ACC112 (cell line): ENCODE measurements around the gene STPG3.

ENCODE experiments used
- H2AFZ ChIP-seq: fragments of 200-600 bp; sonication (generic); one replicate; pipeline ENCODE4 v1.6.0; 2017; ENCODE audit warnings: antibody characterized with exemption, low read length; ENCODE audit not compliant: unreplicated experiment
- H3K27ac ChIP-seq: fragments of 200-600 bp; sonication (generic); 2 replicates; pipeline ENCODE4 v1.5.1; 2014; ENCODE audit warnings: low read depth, mild to moderate bottlenecking, antibody characterized with exemption, low read length, moderate library complexity
- H3K27me3 ChIP-seq: fragments of 200-600 bp; sonication (generic); 2 replicates; pipeline ENCODE4 v1.6.1; 2014; ENCODE audit warnings: mild to moderate bottlenecking, antibody characterized with exemption, low read length, moderate library complexity, mixed read lengths; ENCODE audit not compliant: insufficient read depth
- H3K36me3 ChIP-seq: fragments of 200-600 bp; sonication (generic); 2 replicates; pipeline ENCODE4 v1.6.1; 2016; ENCODE audit warnings: mild to moderate bottlenecking, antibody characterized with exemption, low read length, moderate library complexity, mixed read lengths; ENCODE audit not compliant: insufficient read depth
- H3K4me1 ChIP-seq: fragments of 200-600 bp; sonication (generic); one replicate; pipeline ENCODE4 v1.6.1; 2016; ENCODE audit warnings: low read length, mixed read lengths; ENCODE audit not compliant: insufficient read depth, unreplicated experiment, control insufficient read depth
- H3K4me3 ChIP-seq: fragments of 200-600 bp; sonication (generic); 2 replicates; pipeline ENCODE4 v1.5.1; 2014; ENCODE audit warnings: mild to moderate bottlenecking, low read depth, low read length
- H3K79me2 ChIP-seq: fragments of 200-600 bp; sonication (generic); one replicate; pipeline ENCODE4 v1.6.0; 2016; ENCODE audit warnings: low read length; ENCODE audit not compliant: control insufficient read depth, unreplicated experiment, insufficient read depth

STPG3 gene

DNA sequence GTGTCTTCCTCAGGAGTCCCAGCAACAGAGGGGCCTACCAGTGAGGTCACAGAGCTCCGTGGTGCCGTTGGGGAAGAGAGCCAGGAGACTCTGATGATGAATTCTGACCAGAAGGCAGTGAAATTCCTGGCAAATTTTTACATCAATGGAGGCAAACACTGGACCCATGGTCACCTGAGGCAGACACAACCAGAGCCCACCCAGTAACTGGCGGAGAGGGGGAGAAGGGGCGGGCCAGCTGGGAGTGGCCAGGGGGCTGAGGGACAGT is at the start of gene STPG3:
TSS of gene STPG3 (plus strand) at position 93 of the 268 bp plus-strand sequence. CDS start at position 94, 1 bp downstream.
- H3K79me2 ChIP-seq = peaks cover 8% of the 10 kb centered on the region
- no peak within 1 kb of the TSS for H2AFZ ChIP-seq
- H3K27ac ChIP-seq = no peak within 1 kb of the TSS
- H3K36me3 ChIP-seq = no peaks in the 10 kb centered on the region
- no peak within 1 kb of the TSS for H3K4me3 ChIP-seq
- no peaks in the 10 kb centered on the region for H3K27me3 ChIP-seq
- peaks cover 5% of the 10 kb centered on the region for H3K4me1 ChIP-seq

DNA sequence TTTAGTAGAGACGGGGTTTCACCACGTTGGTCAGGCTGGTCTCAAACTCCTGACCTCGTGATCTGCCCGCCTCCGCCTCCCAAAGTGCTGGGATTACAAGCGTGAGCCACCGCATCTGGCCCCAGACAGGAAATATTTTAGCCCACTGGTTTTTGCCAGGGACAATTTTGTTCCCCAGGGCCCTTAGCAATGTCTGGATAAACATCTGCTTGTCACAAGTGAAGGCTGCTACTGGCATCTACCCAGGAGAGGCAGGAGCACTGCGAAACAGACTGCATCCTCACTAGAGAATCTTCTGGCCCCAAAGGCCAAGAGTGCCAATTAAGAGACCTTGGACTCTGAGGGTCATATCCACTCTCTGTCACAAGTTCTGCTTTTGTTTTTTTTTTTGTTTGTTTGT is 48.1 kb upstream of the STPG3 start:
- no peak overlapping the region for H3K4me3 ChIP-seq
- no peak overlapping the region for H2AFZ ChIP-seq
- no peaks in the 10 kb centered on the region for H3K27me3 ChIP-seq
- H3K4me1 ChIP-seq = peaks cover 21% of the 10 kb centered on the region
- H3K79me2 ChIP-seq = peaks cover 37% of the 10 kb centered on the region
- H3K27ac ChIP-seq = no peak overlapping the region
- no peaks in the 10 kb centered on the region for H3K36me3 ChIP-seq

DNA sequence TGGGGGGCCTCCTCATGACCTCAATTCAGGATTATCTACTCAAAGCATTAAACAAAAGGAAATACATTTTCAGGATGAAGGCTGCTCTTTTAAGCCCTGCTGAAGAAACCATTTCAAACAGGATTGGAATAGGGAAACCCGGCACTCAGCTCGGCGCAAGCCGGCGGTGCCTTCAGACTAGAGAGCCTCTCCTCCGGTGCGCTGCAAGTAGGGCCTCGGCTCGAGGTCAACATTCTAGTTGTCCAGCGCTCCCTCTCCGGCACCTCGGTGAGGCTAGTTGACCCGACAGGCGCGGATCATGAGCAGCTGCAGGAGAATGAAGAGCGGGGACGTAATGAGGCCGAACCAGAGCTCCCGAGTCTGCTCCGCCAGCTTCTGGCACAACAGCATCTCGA is 46.4 kb upstream of the STPG3 start:
- Histone ChIP-seq H3K79me2 (peaks cover 36% of the 10 kb centered on the region), H3K4me3 (peak overlapping the region; percentile 100), H2AFZ (no peak overlapping the region), H3K27me3 (no peaks in the 10 kb centered on the region), H3K36me3 (no peaks in the 10 kb centered on the region), H3K27ac (no peak overlapping the region), H3K4me1 (peaks cover 17% of the 10 kb centered on the region)

DNA sequence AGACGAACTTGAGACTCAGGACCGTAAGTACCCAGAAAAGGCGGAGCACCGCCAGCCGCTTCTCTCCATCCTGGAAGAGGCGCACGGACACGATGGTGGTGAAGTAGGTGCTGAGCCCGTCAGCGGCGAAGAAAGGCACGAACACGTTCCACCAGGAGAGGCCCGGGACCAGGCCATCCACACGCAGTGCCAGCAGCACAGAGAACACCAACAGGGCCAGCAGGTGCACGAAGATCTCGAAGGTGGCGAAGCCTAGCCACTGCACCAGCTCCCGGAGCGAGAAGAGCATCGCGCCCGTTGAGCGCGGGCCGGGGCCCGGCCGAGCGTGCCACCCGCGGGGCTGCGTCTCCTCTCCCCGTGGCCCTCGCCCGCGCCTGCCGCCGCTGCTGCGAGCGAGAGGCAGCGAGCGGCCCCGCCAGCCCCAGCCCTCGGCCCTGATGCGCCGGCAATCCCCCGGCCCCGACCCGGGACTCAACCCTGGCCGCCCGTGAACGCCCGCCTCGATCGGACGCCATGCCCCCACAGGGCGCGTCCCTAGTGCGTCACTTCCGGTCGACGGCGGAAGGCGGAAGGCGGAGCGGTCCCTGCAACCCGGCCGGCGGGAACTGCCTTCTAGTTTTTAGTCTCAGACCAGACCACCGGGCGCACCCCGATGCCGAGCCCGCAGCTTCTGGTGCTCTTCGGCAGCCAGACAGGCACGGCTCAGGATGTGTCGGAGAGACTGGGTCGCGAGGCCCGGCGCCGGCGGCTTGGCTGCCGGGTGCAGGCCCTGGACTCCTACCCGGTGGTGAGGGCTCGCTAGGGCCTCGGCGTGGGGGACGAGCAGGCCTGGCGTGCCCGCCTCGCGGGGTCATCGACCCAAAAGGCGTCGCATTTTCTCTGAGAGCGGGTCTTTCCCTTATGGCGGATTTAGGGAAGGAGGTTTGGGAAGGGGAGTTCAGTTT is 45.7 kb upstream of the STPG3 start, which contains the start of the genes NDOR1 and TMEM203:
TSS of gene NDOR1 (plus strand) at position 575 of the 944 bp plus-strand sequence. CDS start at position 653, 78 bp downstream.
TSS of gene TMEM203 (minus strand) at position 523 of the 944 bp plus-strand sequence. CDS start at position 289, 234 bp downstream.
- peaks cover 36% of the 10 kb centered on the region for H3K79me2 ChIP-seq
- H3K36me3 ChIP-seq = no peaks in the 10 kb centered on the region
- H2AFZ ChIP-seq = peak within 1 kb of the TSS; percentile 76
- no peaks in the 10 kb centered on the region for H3K27me3 ChIP-seq
- H3K4me3 ChIP-seq = peak within 1 kb of the TSS; percentile 100
- peak within 1 kb of the TSS; percentile 44; the same call in 1 of the 2 replicates for H3K27ac ChIP-seq
- peaks cover 17% of the 10 kb centered on the region for H3K4me1 ChIP-seq

DNA sequence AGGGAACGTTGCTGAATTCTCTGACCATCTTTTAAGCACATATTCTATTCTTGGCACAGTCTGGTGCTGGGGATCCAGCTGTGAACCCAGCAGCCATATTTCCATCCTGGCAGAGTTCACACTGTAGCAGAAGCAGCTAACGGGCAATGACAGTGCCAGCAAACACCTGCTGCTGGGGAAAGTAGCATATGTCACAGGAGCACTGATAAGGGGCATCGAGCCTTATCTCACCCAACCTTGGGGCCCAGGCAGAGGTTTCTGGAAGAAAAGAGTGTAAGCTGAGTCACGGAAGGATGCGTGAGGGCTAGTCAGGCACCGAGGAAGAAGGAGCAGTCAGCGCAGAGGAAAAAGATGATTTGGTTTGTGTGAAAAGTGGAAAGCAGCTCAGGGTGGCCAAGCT is 44.5 kb upstream of the STPG3 start:
- peaks cover 36% of the 10 kb centered on the region for H3K79me2 ChIP-seq
- H3K27ac ChIP-seq = no peak overlapping the region
- no peaks in the 10 kb centered on the region for H3K36me3 ChIP-seq
- no peaks in the 10 kb centered on the region for H3K27me3 ChIP-seq
- H3K4me1 ChIP-seq = peaks cover 12% of the 10 kb centered on the region
- H2AFZ ChIP-seq = no peak overlapping the region
- peak overlapping the region; percentile 100 for H3K4me3 ChIP-seq

DNA sequence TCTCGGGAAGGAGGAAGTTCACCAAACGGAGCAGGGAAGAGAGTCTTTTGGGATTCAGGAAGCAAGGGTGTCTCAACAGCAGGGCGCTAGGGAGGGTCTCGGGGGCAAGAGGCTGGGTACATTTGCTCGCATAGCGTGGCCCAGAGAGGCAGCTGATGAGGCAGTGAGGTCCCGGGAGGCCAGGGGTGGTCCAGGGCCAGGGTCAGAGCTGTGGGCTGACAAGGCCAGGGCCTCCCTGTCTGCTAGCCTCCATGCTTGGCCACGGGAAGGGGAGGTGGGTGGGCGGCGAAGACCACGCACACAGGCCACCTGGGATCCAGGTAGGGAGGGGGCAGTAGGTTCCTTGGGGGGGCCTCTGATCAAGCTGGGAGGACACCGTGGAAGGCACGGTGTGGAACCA is 39.6 kb upstream of the STPG3 start:
- H2AFZ ChIP-seq = no peak overlapping the region

DNA sequence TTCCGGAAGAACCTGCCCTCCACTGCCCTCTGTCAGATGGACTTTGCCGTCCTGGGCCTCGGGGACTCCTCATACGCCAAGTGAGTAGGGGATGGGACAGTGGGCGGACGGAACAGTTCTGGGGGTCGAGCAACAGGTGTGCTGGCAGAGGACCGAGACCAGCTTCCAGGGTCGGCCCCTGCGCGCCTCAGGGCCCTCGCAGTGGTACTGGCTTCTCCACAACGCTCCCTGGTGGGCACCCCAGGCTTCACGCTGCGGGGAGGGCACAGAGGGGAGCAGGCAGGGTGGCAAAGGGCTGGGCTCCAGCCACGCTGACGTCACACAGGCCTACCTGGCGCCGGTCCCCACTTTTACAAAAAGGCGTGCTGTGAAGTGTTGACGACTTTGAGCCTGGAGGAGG is 38.6 kb upstream of the STPG3 start:
- Histone ChIP-seq H3K4me1 (peaks cover 15% of the 10 kb centered on the region), H3K27me3 (no peaks in the 10 kb centered on the region), H3K27ac (peak overlapping the region; percentile 26; the same call in 1 of the 2 replicates), H3K36me3 (no peaks in the 10 kb centered on the region), H3K79me2 (peaks cover 2% of the 10 kb centered on the region), H2AFZ (no peak overlapping the region), H3K4me3 (no peak overlapping the region)

More for the DNA sequence above, 39.6 kb upstream of the STPG3 start:
- H3K79me2 ChIP-seq = peaks cover 12% of the 10 kb centered on the region
- H3K27ac ChIP-seq = no peak overlapping the region
- no peaks in the 10 kb centered on the region for H3K27me3 ChIP-seq
- peaks cover 5% of the 10 kb centered on the region for H3K4me1 ChIP-seq
- H3K36me3 ChIP-seq = no peaks in the 10 kb centered on the region
- no peak overlapping the region for H3K4me3 ChIP-seq

DNA sequence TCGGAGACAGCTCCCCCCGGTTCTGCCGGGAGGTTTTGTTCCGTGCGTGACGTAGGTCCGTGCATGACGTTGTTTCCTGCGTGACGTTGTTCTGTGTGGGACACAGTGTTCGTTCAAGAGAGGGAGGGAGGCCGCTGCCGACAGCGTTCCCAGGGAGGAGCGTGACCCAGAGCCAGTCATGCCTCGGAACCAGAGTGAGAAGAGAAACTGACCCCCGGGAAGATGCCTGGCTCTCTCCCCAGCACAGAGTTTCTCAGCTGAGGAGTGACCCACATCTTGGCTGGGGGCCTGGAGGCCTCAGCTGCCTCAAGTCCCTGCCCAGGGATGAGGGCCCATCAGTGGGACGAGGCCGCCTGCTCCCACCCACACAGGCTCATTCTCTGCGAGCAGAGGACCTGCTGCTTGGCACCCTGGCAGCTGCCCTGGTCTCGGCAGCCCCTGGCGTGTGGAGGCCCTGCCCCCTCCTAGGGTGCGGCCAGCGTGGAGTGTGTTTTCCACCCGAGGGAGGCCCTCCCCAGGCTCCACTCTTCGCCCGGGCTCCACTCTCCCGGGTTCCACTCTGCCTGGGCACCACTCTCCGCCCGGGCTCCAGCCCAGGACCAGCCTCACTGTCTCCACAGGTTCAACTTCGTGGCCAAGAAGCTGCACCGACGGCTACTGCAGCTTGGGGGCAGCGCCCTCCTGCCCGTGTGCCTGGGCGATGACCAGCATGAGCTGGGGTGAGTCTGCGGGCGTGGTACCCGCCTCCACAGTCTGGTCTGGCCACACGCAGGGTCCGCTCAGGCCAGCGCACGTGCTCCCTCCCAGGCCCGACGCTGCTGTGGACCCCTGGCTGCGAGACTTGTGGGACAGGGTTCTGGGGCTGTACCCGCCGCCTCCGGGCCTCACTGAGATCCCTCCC is 37.7 kb upstream of the STPG3 start:
- Histone ChIP-seq H3K79me2 (no peaks in the 10 kb centered on the region), H2AFZ (no peak overlapping the region), H3K27me3 (no peaks in the 10 kb centered on the region), H3K27ac (peak overlapping the region; percentile 53), H3K4me3 (no peak overlapping the region), H3K36me3 (no peaks in the 10 kb centered on the region), H3K4me1 (peaks cover 21% of the 10 kb centered on the region)

DNA sequence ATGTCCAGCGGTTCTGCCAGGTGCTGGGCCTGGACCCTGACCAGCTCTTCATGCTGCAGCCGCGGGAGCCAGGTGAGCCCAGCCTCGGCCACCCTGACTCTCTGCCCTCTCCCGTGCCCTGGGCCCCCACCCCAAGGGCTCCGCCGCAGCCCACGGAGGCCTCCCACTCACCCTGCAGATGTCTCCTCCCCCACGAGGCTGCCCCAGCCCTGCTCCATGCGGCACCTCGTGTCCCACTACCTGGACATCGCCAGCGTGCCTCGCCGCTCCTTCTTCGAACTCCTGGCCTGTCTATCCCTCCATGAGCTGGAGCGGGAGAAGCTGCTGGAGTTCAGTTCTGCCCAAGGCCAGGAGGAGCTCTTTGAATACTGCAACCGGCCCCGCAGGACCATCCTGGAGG is 36.5 kb upstream of the STPG3 start:
- H3K4me3 ChIP-seq = no peak overlapping the region
- H3K36me3 ChIP-seq = no peaks in the 10 kb centered on the region
- no peak overlapping the region for H3K27ac ChIP-seq
- no peak overlapping the region for H2AFZ ChIP-seq
- H3K79me2 ChIP-seq = no peaks in the 10 kb centered on the region
- no peaks in the 10 kb centered on the region for H3K27me3 ChIP-seq
- H3K4me1 ChIP-seq = peaks cover 29% of the 10 kb centered on the region

DNA sequence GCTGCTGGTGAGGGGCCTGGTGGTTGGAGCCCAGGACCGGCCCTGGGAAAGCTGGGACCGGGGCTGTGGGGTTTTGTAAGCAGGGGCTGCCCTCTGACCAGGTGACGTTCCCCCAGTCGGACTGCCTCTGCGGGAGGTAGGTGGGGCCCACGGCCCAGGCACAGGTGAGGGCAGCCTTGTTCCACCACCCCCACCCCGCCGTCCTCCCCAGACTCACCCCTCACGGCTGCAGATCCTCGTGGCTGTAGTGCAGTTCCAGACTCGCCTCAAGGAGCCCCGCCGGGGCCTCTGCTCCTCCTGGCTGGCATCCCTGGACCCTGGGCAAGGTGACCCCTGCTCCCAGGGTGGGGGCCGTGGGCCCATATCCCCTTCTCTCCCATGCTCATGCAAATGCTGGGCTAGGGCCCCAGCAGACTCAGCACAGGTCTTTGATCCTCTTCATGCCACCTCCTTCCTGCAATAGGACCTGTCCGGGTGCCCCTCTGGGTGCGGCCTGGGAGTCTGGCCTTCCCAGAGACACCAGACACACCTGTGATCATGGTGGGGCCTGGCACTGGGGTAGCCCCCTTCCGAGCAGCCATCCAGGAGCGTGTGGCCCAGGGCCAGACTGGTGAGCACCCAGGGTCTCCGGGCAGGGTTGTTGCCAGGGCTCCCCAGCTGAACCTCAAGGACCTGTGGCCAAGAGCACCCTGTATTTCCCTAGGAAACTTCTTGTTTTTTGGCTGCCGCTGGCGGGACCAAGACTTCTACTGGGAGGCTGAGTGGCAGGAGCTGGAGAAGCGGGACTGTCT is 35.7 kb upstream of the STPG3 start:
- Histone ChIP-seq H3K4me3 (no peak overlapping the region), H3K4me1 (peaks cover 29% of the 10 kb centered on the region), H3K27ac (no peak overlapping the region), H2AFZ (no peak overlapping the region), H3K36me3 (no peaks in the 10 kb centered on the region), H3K27me3 (no peaks in the 10 kb centered on the region), H3K79me2 (no peaks in the 10 kb centered on the region)
